Measurements from ENCODE around the gene TSPAN3.

The TSPAN3 gene

GRCh38 chr15:77084436-77084835 lies 13.5 kb upstream of the TSPAN3 start:
- no peak for DNase-seq (ENCODE audit: low read depth in 2 of 2)

- DNase-seq (ENCODE audit: low read depth in 2 of 2), result peak; percentile 41 to 53
These were observed 12.7 kb upstream of the TSPAN3 start for GRCh38 chr15:77083381-77084160.

GRCh38 chr15:77081971-77082370 lies 11.1 kb upstream of the TSPAN3 start:
- DNase-seq (ENCODE audit: low read depth in 2 of 2), result no peak

- DNase-seq (ENCODE audit: low read depth in 2 of 2), result no peak
These were observed 5.5 kb upstream of the TSPAN3 start for GRCh38 chr15:77076323-77076915.

- DNase-seq (ENCODE audit: low read depth in 2 of 2), result no peak
These were observed 4.6 kb upstream of the TSPAN3 start for GRCh38 chr15:77075528-77075927.

- DNase-seq (ENCODE audit: low read depth in 2 of 2), result no peak
These were observed 3.4 kb upstream of the TSPAN3 start for GRCh38 chr15:77074350-77074749.

- no peak for DNase-seq (ENCODE audit: low read depth in 2 of 2)
These were observed 655 bp upstream of the TSPAN3 start for GRCh38 chr15:77071305-77072223.

GRCh38 chr15:77070180-77070494 lies 772 bp downstream of the TSPAN3 start:
- no peak for DNase-seq (ENCODE audit: low read depth in 2 of 2)

GRCh38 chr15:77069521-77070121 lies 1.3 kb downstream of the TSPAN3 start:
- DNase-seq (ENCODE audit: low read depth in 2 of 2), result no peak

- DNase-seq (ENCODE audit: low read depth in 2 of 2), result no peak
These were observed 2.3 kb downstream of the TSPAN3 start for GRCh38 chr15:77068633-77069032.

- DNase-seq (ENCODE audit: low read depth in 2 of 2), result no peak
These were observed 3.1 kb downstream of the TSPAN3 start for GRCh38 chr15:77067691-77068367.

GRCh38 chr15:77066971-77067690 lies 3.8 kb downstream of the TSPAN3 start:
- no peak for DNase-seq (ENCODE audit: low read depth in 2 of 2)

- no peak for DNase-seq (ENCODE audit: low read depth in 2 of 2)
These were observed 6.2 kb downstream of the TSPAN3 start for GRCh38 chr15:77064539-77065308.

GRCh38 chr15:77064063-77064462 lies 6.8 kb downstream of the TSPAN3 start:
- no peak for DNase-seq (ENCODE audit: low read depth in 2 of 2)

GRCh38 chr15:77063249-77063648 lies 7.7 kb downstream of the TSPAN3 start:
- DNase-seq (ENCODE audit: low read depth in 2 of 2), result no peak

GRCh38 chr15:77060546-77060945 lies 10.4 kb downstream of the TSPAN3 start:
- no peak for DNase-seq (ENCODE audit: low read depth in 2 of 2)

- no peak for DNase-seq (ENCODE audit: low read depth in 2 of 2)
These were observed 11.0 kb downstream of the TSPAN3 start for GRCh38 chr15:77059786-77060361.

- no peak for DNase-seq (ENCODE audit: low read depth in 2 of 2)
These were observed 12.4 kb downstream of the TSPAN3 start for GRCh38 chr15:77058468-77058867.

GRCh38 chr15:77057685-77058084 lies 13.2 kb downstream of the TSPAN3 start:
- DNase-seq (ENCODE audit: low read depth in 2 of 2), result no peak

- DNase-seq (ENCODE audit: low read depth in 2 of 2), result no peak
These were observed 13.8 kb downstream of the TSPAN3 start for GRCh38 chr15:77057072-77057471.
